Stimulated activated CD8-positive, alpha-beta memory T cell treated with anti-CD3 and anti-CD28 coated beads, Interleukin-15, amount 100 ng/mL, for 4 hours (primary cell): ENCODE data around the gene PPP4R1.

ENCODE experiments used
- DNase-seq, 2 donors: peaks; one replicate each; pipeline ENCODE4 v3.0.0-alpha.2; 2020; ENCODE audit warnings: low read depth in 2 of 2

The PPP4R1 gene

DNA sequence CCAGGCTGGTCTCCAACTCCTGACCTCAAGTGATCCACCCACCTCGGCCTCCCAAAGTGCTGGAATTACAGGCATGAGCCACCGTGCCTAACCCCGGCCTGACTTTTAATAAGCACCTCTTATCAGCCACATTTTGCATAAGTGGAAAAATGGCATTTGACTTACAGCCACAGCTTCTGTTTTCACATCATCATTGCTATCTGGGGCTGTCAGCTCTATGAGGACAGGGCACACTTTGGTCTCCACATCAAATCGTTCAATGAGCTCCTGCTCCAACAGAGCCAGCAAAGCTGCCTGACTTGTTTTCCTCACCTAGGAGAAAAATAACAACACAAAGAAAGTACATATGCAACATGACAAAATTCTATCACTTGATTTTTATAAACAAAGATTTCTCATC lies 26.4 kb downstream of the PPP4R1 start:
- DNase-seq, result no peak

DNA sequence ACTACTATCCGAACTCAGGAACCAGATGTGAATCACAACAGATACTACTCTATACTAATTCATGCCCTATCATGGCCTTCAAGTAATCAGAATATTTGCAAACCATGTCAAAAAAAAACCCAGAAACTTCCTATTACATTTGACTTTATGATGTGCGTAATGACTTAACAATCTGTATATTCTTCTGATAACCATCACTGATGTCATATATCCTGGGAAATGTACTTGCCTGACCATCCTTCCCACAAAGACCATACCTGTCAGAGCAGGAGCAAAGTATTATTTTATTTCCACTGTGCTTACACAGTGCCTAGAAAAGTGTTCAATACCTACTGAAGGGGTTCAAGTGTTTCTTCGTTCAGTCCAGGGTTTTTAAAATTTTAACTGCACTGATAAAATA lies 27.5 kb downstream of the PPP4R1 start:
- DNase-seq, result no peak

GRCh38 chr18:9581667-9582066 lies 32.7 kb downstream of the PPP4R1 start:
- no peak for DNase-seq

GRCh38 chr18:9578306-9578705 lies 36.1 kb downstream of the PPP4R1 start:
- no peak for DNase-seq

DNA sequence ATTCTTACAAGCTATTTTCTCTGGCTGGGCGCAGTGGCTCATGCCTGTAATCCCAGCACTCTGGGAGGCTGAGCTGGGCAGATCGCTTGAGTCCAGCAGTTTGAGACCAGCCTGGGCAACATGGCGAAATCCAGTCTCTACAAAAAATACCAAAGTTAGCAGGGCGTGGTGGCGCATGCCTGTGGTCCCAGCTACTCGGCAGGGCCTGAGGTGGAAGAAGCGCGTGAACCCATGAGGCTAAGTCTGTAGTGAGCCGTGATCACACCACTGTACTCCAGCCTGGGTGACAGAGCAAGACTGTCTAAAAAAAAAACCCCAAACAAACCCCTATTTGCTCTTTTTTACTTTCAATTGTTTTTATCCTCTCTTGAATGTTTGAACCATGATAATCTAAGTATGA lies 37.0 kb downstream of the PPP4R1 start:
- DNase-seq, result no peak

DNA sequence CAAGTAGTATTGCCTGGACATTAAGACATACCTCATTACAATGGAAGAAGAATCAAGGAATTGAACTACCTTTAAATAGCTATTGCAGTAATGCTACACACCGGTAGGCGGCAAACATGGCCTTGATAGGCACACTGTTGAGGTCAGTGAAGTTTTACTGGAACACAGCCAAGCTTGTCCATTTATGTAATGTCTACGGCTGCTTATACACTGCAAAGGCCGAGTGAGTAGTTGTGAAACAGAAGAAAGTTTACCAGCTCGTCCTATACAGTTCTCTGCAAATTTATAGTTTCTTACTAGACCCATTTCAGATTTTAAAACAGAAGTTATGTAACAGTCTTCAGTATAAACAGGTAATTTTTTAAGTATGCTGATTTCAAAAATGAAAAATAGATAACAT lies 38.8 kb downstream of the PPP4R1 start:
- no peak for DNase-seq

GRCh38 chr18:9574473-9575115 lies 39.8 kb downstream of the PPP4R1 start:
- DNase-seq, result no peak

DNA sequence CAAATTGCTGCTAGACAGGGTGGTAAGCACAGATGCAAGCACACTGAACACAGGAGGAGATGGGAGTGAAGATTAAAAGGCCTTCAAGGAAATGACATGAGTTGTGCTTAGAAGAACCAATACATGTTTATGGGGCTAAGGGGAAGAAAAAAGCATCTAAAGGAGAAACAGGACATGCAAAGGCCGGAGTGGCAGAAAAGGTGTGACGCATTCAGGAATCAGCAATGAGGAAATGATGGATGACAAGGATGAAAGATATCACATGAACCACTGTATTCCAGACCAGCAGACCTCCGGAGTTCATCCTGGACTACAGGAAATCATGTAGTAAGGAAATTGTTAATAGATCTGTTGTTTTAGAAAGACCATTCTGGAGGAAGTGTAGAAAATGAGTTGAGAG lies 42.8 kb downstream of the PPP4R1 start:
- no peak for DNase-seq

DNA sequence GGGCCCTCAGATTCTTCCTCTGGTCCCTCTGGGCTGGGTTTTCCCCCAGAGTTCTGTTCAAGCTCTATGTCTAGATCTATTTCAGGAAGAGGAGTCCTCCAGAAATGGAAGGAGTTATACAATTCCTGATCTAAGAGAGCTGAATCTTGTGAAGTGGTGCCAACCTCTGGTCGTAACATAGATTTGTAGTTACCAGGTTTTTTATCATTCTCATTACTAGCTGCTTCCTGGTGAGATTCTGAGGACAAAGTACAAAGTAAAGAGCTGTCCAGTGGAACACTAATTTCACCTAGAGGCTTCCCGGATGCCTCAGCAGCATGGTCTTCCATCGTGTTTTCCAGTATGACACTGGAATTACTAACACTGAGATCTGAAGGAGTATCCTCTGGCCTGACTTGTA lies 44.1 kb downstream of the PPP4R1 start:
- DNase-seq, result no peak

DNA sequence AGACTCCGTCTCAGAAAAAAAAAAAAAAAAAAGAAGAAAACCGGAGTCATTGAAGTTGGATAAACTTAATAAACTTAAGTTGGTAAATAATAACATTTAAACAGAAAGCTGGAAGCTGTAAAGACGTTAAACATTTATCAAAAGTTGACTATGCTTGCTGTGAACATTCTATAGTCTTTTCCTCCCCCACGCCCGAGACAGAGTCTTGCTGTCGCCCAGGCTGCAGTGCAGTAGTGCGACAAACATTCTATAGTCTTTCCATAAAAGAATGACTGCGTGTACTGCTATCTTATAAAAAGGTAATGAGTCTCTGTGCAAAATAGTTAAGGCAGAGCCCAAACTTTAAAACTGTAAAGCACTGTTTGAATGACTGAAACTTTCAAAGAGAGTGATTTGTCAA lies 45.2 kb downstream of the PPP4R1 start:
- no peak for DNase-seq

GRCh38 chr18:9568186-9568585 lies 46.2 kb downstream of the PPP4R1 start:
- DNase-seq, result no peak

DNA sequence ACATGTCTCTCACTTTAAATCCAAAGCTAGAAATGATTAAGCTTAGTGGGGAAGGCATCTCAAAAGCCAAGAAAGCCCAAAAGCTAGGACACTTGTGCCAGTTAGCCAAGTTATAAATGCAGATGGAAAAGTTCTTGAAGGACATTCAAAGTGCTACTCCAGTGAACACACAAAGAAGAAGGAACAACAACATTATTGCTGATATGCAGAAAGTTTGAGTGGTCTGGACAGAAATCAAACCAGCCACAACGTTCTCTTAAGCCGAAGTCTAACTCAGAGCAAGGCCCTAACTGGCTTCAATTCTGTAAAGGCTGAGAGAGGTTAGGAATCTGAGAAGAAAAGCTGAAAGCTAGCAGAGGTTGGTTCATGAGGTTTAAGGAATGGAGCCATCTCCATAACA lies 49.0 kb downstream of the PPP4R1 start:
- no peak for DNase-seq

- DNase-seq, result no peak
These were observed 51.0 kb downstream of the PPP4R1 start for GRCh38 chr18:9563331-9563730.

GRCh38 chr18:9562584-9562983 lies 51.8 kb downstream of the PPP4R1 start:
- no peak for DNase-seq

GRCh38 chr18:9561759-9562158 lies 52.6 kb downstream of the PPP4R1 start:
- DNase-seq, result no peak

- DNase-seq, result no peak
These were observed 55.1 kb downstream of the PPP4R1 start for GRCh38 chr18:9559253-9559652.

- no peak for DNase-seq
These were observed 55.8 kb downstream of the PPP4R1 start for GRCh38 chr18:9558387-9559064.

DNA sequence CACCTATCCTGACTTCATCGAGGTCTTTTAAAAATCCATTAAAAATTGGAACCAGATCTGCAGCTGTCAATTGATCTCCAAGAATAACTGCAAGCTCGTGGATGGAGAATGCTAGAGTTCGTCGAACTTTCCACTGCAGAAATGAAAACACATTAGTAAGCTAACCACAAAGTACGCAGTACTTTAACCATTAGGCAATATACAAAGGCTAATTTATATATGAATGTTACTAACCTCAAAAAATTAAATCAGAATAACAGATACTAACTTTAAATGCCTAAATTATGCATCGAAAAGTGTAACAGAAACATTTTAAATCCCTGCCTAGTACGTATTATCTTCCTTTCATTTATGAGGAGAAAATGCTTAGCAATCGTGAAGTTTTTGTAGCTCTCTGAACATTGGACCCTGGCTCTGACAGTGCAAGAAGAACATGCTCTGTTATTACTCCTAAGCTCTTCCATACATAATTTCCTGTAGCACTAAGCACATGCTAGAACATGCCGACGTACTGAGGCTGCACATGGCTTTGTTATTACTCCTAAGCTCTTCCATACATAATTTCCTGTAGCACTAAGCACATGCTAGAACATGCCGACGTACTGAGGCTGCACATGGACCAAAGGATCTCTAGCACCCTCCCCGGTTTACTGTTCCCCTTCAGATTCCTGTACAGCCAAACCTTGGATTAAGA lies 57.0 kb downstream of the PPP4R1 start:
- DNase-seq, result no peak

- no peak for DNase-seq
These were observed 61.7 kb downstream of the PPP4R1 start for GRCh38 chr18:9552616-9553015.

DNA sequence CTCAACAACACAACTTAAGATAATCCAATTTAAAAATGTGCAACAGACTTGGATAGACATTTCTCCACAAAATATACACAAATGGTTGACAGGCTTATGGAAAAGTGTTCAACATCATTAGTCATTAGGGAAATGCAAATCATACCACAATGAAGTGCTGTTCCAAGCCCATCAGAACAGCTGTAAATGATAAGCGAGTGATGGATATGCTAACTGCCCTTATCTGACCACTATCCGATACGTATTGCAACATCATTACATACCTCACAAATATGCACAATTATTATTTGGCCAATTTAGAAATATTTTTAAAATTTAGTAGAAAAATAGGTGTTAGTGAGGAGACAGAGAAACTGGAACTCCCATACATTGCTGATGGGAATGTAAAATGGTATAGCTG lies 62.2 kb downstream of the PPP4R1 start:
- DNase-seq, result no peak

- no peak for DNase-seq
These were observed 63.9 kb downstream of the PPP4R1 start for GRCh38 chr18:9550429-9550828.

DNA sequence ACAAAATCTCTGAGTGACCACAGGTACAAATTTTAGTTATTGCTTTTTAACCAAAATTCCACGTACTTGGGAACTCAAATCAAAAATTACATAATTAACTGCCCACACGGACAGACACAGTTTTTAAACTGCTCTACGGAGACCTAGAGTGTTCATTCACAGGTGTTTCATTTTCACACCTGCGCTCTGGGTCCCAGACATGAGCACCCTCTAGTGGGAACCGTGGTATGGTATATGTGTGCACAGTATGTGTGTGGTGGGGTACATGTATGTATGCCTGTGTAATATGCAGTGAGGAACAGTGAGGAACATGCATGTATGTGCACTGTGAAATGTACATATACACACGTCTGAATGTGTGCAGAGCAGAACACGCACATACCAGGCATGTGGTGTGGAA lies 65.0 kb downstream of the PPP4R1 start:
- no peak for DNase-seq

DNA sequence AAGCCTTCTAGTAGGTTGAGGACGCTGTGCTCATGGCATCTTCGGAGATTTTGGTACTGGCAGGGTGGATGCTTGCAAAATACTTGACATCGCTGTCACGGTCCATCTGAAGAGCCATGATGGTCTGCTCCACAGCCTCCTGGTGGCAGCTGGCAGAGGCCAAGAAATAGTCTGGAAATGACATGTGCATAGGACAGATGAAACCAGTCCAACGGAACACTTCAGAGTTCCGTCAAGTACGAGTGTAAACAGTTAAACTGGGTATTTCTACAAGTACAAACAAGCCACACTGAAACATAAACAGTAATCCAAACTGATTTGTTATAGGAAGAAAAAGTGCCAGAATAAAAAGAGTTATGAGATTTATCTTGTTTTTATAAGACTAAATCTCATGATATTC lies 66.6 kb downstream of the PPP4R1 start:
- DNase-seq, result no peak
